ENCODE measurements around the gene MYLK.

DNA sequence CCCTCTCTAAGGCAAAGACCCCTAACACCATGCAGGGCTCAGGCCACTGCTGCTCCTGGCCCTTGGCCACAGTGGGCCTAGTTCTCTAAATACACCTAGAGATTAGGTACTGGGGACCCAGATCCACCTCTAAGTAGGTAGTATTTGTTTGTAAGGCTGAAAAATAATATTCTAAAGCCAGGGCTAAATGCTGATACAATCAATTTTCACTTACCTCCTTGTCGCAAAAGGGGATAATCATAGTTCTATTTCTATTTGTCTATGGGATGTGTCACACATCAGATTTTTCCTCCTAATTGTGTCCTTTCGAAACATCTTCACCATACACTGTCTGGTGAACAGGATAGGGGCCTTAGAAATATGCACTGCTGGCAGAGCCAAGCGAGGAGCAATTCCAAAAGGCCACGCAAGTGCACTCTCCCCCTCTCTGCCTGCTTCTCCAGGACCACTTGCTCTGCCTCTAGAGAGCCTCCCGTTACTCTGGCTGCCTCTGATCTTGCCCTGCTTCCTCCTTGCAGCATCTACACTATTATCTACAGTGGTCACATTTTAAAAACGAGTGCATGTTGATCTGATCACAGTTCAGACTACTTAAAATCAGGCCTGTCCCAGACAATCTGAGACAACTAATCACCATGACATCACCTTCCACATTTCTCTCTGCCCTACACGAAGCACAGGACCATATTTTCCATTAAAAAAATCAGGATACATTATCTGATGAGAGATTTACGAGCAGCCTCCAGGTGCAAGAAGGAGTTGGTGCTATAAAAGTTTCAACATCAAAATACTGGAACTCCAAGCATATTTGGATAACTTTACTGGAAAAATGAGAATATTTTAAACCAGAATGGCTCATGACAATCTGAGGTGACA, 115.4 kb downstream of the MYLK start:
- TF ChIP-seq, protein P1, sequence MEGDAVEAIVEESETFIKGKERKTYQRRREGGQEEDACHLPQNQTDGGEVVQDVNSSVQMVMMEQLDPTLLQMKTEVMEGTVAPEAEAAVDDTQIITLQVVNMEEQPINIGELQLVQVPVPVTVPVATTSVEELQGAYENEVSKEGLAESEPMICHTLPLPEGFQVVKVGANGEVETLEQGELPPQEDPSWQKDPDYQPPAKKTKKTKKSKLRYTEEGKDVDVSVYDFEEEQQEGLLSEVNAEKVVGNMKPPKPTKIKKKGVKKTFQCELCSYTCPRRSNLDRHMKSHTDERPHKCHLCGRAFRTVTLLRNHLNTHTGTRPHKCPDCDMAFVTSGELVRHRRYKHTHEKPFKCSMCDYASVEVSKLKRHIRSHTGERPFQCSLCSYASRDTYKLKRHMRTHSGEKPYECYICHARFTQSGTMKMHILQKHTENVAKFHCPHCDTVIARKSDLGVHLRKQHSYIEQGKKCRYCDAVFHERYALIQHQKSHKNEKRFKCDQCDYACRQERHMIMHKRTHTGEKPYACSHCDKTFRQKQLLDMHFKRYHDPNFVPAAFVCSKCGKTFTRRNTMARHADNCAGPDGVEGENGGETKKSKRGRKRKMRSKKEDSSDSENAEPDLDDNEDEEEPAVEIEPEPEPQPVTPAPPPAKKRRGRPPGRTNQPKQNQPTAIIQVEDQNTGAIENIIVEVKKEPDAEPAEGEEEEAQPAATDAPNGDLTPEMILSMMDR (IDR thresholded peaks at IDR 0.05; ENCODE audit: insufficient read depth, low read depth, low read length), result no peak
- no peak for TF ChIP-seq EZH2 (IDR thresholded peaks at IDR 0.05; ENCODE audit: insufficient read depth, low read length)

Measured in astrocyte (in vitro differentiated cells and primary cell).